HG02678 (cell line): Measurements from ENCODE around the gene RABGGTA.

ENCODE experiments used
- ATAC-seq: cut with Tn5 transposase; IDR thresholded peaks from one replicate; pipeline ENCODE4 v1.9.1; 2021; ENCODE audit warnings: mild to moderate bottlenecking, moderate library complexity; ENCODE audit not compliant: unreplicated experiment

The RABGGTA gene

GRCh38 chr14:24271134-24271833 is at the start of gene RABGGTA:
RABGGTA (minus strand) TSS chr14:24271597; CDS start chr14:24271115, 482 bp downstream.
- ATAC-seq = peak; percentile 89

GRCh38 chr14:24317141-24317928 is 45.9 kb upstream of the RABGGTA start:
- ATAC-seq = no peak

GRCh38 chr14:24316597-24316950 is 45.2 kb upstream of the RABGGTA start:
- ATAC-seq = no peak

- ATAC-seq = no peak
These were observed 44.6 kb upstream of the RABGGTA start for GRCh38 chr14:24315807-24316596.

- ATAC-seq = no peak
These were observed 43.9 kb upstream of the RABGGTA start for GRCh38 chr14:24315243-24315806.

GRCh38 chr14:24314377-24315193 is 43.2 kb upstream of the RABGGTA start:
- no peak for ATAC-seq

- no peak for ATAC-seq
These were observed 42.5 kb upstream of the RABGGTA start for GRCh38 chr14:24313913-24314312.

GRCh38 chr14:24312736-24313507 is 41.5 kb upstream of the RABGGTA start:
- ATAC-seq = no peak

GRCh38 chr14:24311837-24312615 is 40.6 kb upstream of the RABGGTA start:
- ATAC-seq = no peak

GRCh38 chr14:24310646-24311604 is 39.5 kb upstream of the RABGGTA start, which contains the start of gene LTB4R:
LTB4R (plus strand) TSS chr14:24311502; CDS start chr14:24315652, 4,150 bp downstream.
- ATAC-seq = peak; percentile 55

- ATAC-seq = no peak
These were observed 38.9 kb upstream of the RABGGTA start for GRCh38 chr14:24310265-24310645.

GRCh38 chr14:24309538-24310264 is 38.3 kb upstream of the RABGGTA start, which contains the start of gene LTB4R2:
LTB4R2 (plus strand) TSS chr14:24310140; CDS start chr14:24310665, 525 bp downstream.
- ATAC-seq = no peak

GRCh38 chr14:24308342-24309124 is 37.1 kb upstream of the RABGGTA start:
- no peak for ATAC-seq

GRCh38 chr14:24307575-24308341 is 36.4 kb upstream of the RABGGTA start, which contains the start of gene CIDEB:
CIDEB (minus strand) TSS chr14:24307977; CDS start chr14:24307858, 119 bp downstream.
- no peak for ATAC-seq

- no peak for ATAC-seq
These were observed 35.8 kb upstream of the RABGGTA start for GRCh38 chr14:24307156-24307574.
